ENCODE results near the gene CYP1B1. TPM values are rescaled to one million over a fixed set of nuclear protein-coding genes. Genes with fewer than 3 reads are reported as not detected.

Gene CYP1B1
- total RNA-seq, 2 donors from 2014 or later: 19.4 to 289 TPM

DNA sequence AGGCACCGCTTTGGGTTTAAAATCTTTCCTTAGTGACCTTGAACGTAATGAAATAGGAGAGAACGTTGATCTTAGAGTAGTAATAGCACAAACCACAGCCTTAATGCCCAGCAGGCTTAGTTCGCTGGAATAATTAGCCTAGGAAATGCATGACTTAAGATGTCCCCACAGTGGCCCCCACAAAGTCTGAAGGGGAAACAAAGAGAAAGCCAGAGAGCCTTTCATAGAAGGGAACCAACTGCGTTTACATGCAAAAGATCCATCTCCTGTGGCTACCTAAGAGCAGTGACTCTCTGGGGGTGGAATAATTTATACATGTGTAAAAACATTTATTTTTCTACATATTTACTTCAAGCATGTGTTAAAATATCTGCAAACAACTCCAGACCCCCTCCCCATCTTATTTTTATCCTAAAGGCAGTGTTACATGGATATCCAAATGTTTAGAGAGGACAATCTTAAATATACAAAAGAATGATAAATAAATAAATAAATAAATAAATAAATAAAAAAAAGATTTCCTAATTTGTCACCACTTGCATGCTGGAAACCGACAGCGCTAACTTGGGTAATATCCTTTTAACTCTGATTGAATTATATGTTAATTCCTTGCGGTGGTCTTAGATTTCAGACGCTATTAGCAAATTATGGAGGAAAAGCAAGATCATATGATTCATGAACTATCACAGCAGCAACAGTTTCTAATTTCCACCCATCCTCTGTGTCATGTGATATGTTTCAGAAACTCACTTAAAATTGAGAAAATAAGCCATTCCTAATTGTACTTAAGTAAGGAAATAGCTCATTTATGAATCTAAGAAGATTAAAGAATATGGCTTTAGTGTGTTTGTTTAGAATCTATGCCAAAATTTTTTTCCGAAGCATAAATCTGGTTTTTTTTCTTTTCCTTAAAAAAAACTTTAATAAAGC, 23.4 kb upstream of the CYP1B1 start:
- Histone ChIP-seq H3K4me1 (replicated peaks) (peaks cover 7% of the 10 kb centered on the region), H3K27me3 (replicated peaks; ENCODE audit: insufficient read depth) (no peaks in the 10 kb centered on the region), H3K27ac (peak overlapping the region in 1 of 2 donors; percentile 29), H3K9me3 (no peaks in the 10 kb centered on the region), H3K36me3 (no peaks in the 10 kb centered on the region), H3K4me3 (no peak overlapping the region)
- WGBS: 73% methylated on average over 10 of the region's 10 CpGs
- TF ChIP-seq POLR2A (IDR thresholded peaks at IDR 0.05) (no peak), POLR2AphosphoS5 (IDR thresholded peaks at IDR 0.05) (no peak)
- TF ChIP-seq, protein P1, sequence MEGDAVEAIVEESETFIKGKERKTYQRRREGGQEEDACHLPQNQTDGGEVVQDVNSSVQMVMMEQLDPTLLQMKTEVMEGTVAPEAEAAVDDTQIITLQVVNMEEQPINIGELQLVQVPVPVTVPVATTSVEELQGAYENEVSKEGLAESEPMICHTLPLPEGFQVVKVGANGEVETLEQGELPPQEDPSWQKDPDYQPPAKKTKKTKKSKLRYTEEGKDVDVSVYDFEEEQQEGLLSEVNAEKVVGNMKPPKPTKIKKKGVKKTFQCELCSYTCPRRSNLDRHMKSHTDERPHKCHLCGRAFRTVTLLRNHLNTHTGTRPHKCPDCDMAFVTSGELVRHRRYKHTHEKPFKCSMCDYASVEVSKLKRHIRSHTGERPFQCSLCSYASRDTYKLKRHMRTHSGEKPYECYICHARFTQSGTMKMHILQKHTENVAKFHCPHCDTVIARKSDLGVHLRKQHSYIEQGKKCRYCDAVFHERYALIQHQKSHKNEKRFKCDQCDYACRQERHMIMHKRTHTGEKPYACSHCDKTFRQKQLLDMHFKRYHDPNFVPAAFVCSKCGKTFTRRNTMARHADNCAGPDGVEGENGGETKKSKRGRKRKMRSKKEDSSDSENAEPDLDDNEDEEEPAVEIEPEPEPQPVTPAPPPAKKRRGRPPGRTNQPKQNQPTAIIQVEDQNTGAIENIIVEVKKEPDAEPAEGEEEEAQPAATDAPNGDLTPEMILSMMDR (IDR thresholded peaks at IDR 0.05): no peak
- intact Hi-C loops (cut with DNase I): no loop called here
- DNase-seq (ENCODE audit: low spot score): no peak

DNA sequence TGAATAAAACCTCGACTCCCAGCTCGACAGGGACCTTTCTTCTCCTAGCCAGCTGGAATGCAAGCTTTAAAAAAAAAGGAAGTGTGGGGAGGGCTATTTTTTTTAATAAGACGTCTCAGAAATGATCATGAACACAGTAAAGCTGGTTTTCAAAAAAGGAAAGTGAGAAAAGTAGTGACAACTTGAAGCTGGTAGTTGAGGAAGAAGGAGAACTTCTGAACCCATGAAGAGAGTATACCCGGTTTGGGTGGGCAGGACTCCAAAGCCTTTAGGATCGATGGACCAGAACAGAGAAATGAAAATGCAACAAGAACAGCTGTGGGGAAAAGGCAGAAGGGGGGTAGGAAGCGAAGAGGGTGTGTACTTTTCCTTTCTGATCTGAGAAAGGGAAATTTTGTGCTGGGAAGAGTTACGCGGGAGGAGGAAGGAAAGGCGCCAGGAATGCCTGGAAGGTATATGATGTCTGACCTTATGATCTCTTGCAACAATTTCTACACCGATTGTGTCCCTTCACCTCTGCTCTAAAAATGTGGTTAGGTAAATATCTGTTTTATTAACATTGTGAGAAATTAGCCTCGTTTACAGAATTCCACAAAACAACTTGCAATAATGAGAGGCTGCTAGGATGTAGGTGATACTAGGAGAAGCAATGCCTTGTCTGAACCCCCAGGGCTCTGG, 22.6 kb upstream of the CYP1B1 start:
- WGBS: 36% methylated on average over 11 of the region's 11 CpGs
- peak overlapping the region in 1 of 2 donors; percentile 29 for H3K27ac ChIP-seq
- TF ChIP-seq, protein P1 (IDR thresholded peaks at IDR 0.05): no peak
- H3K4me1 ChIP-seq (replicated peaks): peaks cover 7% of the 10 kb centered on the region
- intact Hi-C loops (cut with DNase I): no loop called here
- H3K36me3 ChIP-seq: no peaks in the 10 kb centered on the region
- DNase-seq (ENCODE audit: low spot score): no peak
- H3K9me3 ChIP-seq: no peaks in the 10 kb centered on the region
- H3K27me3 ChIP-seq (replicated peaks; ENCODE audit: insufficient read depth): no peaks in the 10 kb centered on the region
- H3K4me3 ChIP-seq: no peak overlapping the region

DNA sequence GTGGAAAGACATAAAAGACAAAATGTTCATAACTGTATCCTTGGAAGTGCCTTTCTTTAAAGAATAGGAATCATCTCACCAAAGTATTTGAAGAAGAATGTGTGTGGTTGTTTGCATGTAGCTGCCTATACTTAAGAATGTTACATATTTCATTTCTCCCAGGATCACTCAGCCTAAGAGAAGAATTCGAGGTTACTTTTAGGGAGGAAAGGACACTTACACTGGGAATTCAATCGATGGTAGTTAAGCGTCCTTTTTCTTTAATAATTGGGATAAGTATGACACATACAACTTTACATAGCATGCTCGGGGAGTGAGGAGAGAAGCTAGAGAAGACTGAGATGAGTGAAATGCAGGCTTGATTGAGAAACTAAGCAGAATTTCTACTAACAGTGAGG, 22.0 kb upstream of the CYP1B1 start:
- intact Hi-C loops (cut with DNase I): no loop called here

DNA sequence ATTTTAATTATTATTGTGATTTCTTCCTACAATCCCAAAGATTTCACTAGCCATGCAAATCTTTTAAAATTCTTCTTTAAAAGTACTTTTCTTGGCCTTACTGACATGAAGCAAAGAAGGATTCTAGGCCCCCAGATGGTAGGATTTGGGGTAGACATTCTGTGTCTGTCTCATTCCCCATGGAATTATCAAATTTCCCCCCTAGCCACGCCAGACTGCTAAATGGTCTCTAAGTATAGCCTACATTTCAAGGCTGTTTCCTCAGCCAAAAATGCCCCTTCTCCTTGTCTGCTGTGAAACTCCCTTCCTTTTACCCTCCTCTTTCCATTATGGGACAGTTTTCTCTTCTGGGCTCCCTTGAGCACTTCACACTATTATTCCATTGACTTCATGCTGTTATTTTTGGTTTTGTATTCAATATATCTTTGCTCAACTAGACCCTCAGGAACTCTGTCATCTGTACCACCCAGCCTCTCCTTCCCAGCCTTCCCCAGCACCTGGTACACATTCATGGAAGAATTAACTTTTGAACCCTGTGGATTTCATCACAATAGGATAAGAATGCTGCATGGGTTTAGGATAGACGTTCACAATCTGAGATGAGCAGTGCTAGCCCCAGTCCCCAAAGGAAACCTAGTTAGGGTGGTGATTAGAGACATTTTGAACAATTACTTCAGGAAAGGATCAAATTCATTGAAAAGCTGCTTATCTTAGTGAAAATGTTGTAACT, 21.5 kb upstream of the CYP1B1 start:
- H3K27me3 ChIP-seq (replicated peaks; ENCODE audit: insufficient read depth): no peaks in the 10 kb centered on the region
- H3K36me3 ChIP-seq: no peaks in the 10 kb centered on the region
- DNase-seq (ENCODE audit: low spot score): no peak
- no peaks in the 10 kb centered on the region for H3K9me3 ChIP-seq
- WGBS: 69% methylated on average over 2 of the region's 2 CpGs
- H3K27ac ChIP-seq: peak overlapping the region; percentile 7 to 16
- TF ChIP-seq POLR2AphosphoS5 (IDR thresholded peaks at IDR 0.05): no peak
- TF ChIP-seq, protein P1 (IDR thresholded peaks at IDR 0.05): no peak
- no peak for TF ChIP-seq POLR2A (IDR thresholded peaks at IDR 0.05)
- intact Hi-C loops (cut with DNase I): no loop called here
- H3K4me3 ChIP-seq: no peak overlapping the region
- peaks cover 7% of the 10 kb centered on the region for H3K4me1 ChIP-seq (replicated peaks)

More for the DNA sequence above, 22.0 kb upstream of the CYP1B1 start:
- no peaks in the 10 kb centered on the region for H3K36me3 ChIP-seq
- H3K27me3 ChIP-seq (replicated peaks; ENCODE audit: insufficient read depth): no peaks in the 10 kb centered on the region
- peak overlapping the region; percentile 7 to 29 for H3K27ac ChIP-seq
- H3K9me3 ChIP-seq: no peaks in the 10 kb centered on the region
- WGBS: 51% methylated on average over 4 of the region's 4 CpGs
- peaks cover 7% of the 10 kb centered on the region for H3K4me1 ChIP-seq (replicated peaks)
- no peak overlapping the region for H3K4me3 ChIP-seq
- no peak for DNase-seq (ENCODE audit: low spot score)
- TF ChIP-seq POLR2AphosphoS5 (IDR thresholded peaks at IDR 0.05): no peak
- TF ChIP-seq, protein P1 (IDR thresholded peaks at IDR 0.05): no peak
- no peak for TF ChIP-seq POLR2A (IDR thresholded peaks at IDR 0.05)

All from prostate gland (tissue), 2 donors.